ENCODE results near the gene HYAL2.

The HYAL2 gene

GRCh38 chr3:50303013-50303815 is 19.3 kb downstream of the HYAL2 start, which contains the start of gene HYAL1:
TSS of gene HYAL1 (minus strand) at chr3:50303574. CDS start at chr3:50302956, 618 bp downstream.
- DNase-seq (ENCODE audit: low spot score): peak; percentile 39

GRCh38 chr3:50302095-50303012 is 20.2 kb downstream of the HYAL2 start:
- no peak for DNase-seq (ENCODE audit: low spot score)

GRCh38 chr3:50300681-50301254 is 21.8 kb downstream of the HYAL2 start:
- no peak for DNase-seq (ENCODE audit: low spot score)

- peak; percentile 75 for DNase-seq (ENCODE audit: low spot score)
These were observed 22.4 kb downstream of the HYAL2 start for GRCh38 chr3:50299929-50300680.

- no peak for DNase-seq (ENCODE audit: low spot score)
These were observed 23.0 kb downstream of the HYAL2 start for GRCh38 chr3:50299638-50299928.

- DNase-seq (ENCODE audit: low spot score): peak; percentile 100
These were observed 23.5 kb downstream of the HYAL2 start, which contains the start of the genes HYAL3 and NAA80 for GRCh38 chr3:50298836-50299637. TSS of gene HYAL3 (minus strand) at chr3:50299405. CDS start at chr3:50295602, 3,803 bp downstream. TSS of gene NAA80 (minus strand) at chr3:50299405. CDS start at chr3:50297463, 1,942 bp downstream.

- peak; percentile 64 for DNase-seq (ENCODE audit: low spot score)
These were observed 24.4 kb downstream of the HYAL2 start for GRCh38 chr3:50297896-50298725.

GRCh38 chr3:50297384-50297775 is 25.2 kb downstream of the HYAL2 start:
- DNase-seq (ENCODE audit: low spot score): peak; percentile 71

- no peak for DNase-seq (ENCODE audit: low spot score)
These were observed 25.7 kb downstream of the HYAL2 start for GRCh38 chr3:50296721-50297383.

GRCh38 chr3:50295553-50296431 is 26.8 kb downstream of the HYAL2 start:
- no peak for DNase-seq (ENCODE audit: low spot score)

- DNase-seq (ENCODE audit: low spot score): no peak
These were observed 27.8 kb downstream of the HYAL2 start for GRCh38 chr3:50294492-50295403.

GRCh38 chr3:50294089-50294488 is 28.5 kb downstream of the HYAL2 start:
- DNase-seq (ENCODE audit: low spot score): no peak

- no peak for DNase-seq (ENCODE audit: low spot score)
These were observed 29.3 kb downstream of the HYAL2 start for GRCh38 chr3:50293079-50293801.

GRCh38 chr3:50292159-50293078 is 30.1 kb downstream of the HYAL2 start, which contains the start of gene IFRD2:
TSS of gene IFRD2 (minus strand) at chr3:50292429. CDS start at chr3:50292274, 155 bp downstream.
- DNase-seq (ENCODE audit: low spot score): peak; percentile 97

GRCh38 chr3:50290161-50290641 is 32.3 kb downstream of the HYAL2 start:
- no peak for DNase-seq (ENCODE audit: low spot score)
